K562 (cell line): ENCODE data around the gene RARG. TPM values are rescaled to one million over a fixed set of nuclear protein-coding genes. Genes with fewer than 3 reads are reported as not detected.

Experiments
- DIDO1 ChIP-seq: fragments of 450-650 bp; IDR thresholded peaks from 2 replicates; pipeline ENCODE4 v1.6.1; 2016; ENCODE audit warnings: low read depth, missing biosample characterization, missing genetic modification characterization
- EP400 ChIP-seq: fragments of 450-650 bp; IDR thresholded peaks from 2 replicates; pipeline ENCODE4 v1.6.1; 2017; ENCODE audit warnings: antibody characterized with exemption, mild to moderate bottlenecking, moderate library complexity
- GTF2F1 ChIP-seq: IDR thresholded peaks from 2 replicates; pipeline ENCODE4 v1.6.1; 2011; ENCODE audit warnings: low read depth, low read length, improper control_type of control experiment
- HMBOX1 ChIP-seq: sonication (generic); IDR thresholded peaks from 2 replicates; pipeline ENCODE4 v1.6.1; 2016
- IRF9 ChIP-seq: fragments of 450-650 bp; IDR thresholded peaks from 2 replicates; pipeline ENCODE4 v1.6.1; 2016; ENCODE audit warnings: missing biosample characterization, missing genetic modification characterization
- MAFK ChIP-seq: IDR thresholded peaks from 2 replicates; pipeline ENCODE4 v1.6.1; 2011; ENCODE audit warnings: low read length, improper control_type of control experiment
- MED1 ChIP-seq: sonication (generic); formaldehyde crosslinking; IDR thresholded peaks from 2 replicates; pipeline ENCODE4 v1.8.1; 2023; ENCODE audit warnings: missing genetic modification reagents, borderline replicate concordance
- MTA3 ChIP-seq: fragments of 450-650 bp; formaldehyde crosslinking; IDR thresholded peaks from 2 replicates; pipeline ENCODE4 v1.6.1; 2017; ENCODE audit warnings: mild to moderate bottlenecking, borderline replicate concordance
- PHB ChIP-seq: fragments of 250-450 bp; sonication (Bioruptor Pico); IDR thresholded peaks from 2 replicates; pipeline ENCODE4 v1.5.0; 2021
- PHTF2 ChIP-seq: fragments of 250-450 bp; sonication (Bioruptor Pico); IDR thresholded peaks from 2 replicates; pipeline ENCODE4 v1.5.0; 2021; ENCODE audit warnings: mild to moderate bottlenecking
- POLR2H ChIP-seq: IDR thresholded peaks from 2 replicates; pipeline ENCODE4 v1.6.1; 2016; ENCODE audit warnings: missing genetic modification characterization, low read depth, mild to moderate bottlenecking, control low read depth, missing compliant biosample characterization, moderate library complexity
- PRDM10 ChIP-seq: fragments of 450-650 bp; IDR thresholded peaks from 2 replicates; pipeline ENCODE4 v1.6.1; 2018; ENCODE audit not compliant: partially characterized antibody
- SMARCE1 ChIP-seq: fragments of 450-650 bp; IDR thresholded peaks from 2 replicates; pipeline ENCODE4 v1.7.1; 2016; ENCODE audit warnings: mild to moderate bottlenecking
- SNIP1 ChIP-seq: fragments of 450-650 bp; IDR thresholded peaks from 2 replicates; pipeline ENCODE4 v1.7.1; 2017; ENCODE audit warnings: low read depth, mild to moderate bottlenecking
- TRIM24 ChIP-seq, 2 experiments: fragments of 450-650 bp; IDR thresholded peaks; 2 replicates each; pipeline ENCODE4 v1.6.1; 2016
- ZEB2 ChIP-seq: fragments of 450-650 bp; IDR thresholded peaks from 2 replicates; pipeline ENCODE4 v1.6.1; 2016
- ZNF24 ChIP-seq: fragments of 450-650 bp; IDR thresholded peaks from 2 replicates; pipeline ENCODE4 v1.6.1; 2016
- ZNF668 ChIP-seq: fragments of 250-450 bp; sonication (Bioruptor Pico); IDR thresholded peaks from 2 replicates; pipeline ENCODE4 v1.8.0; 2022; ENCODE audit warnings: mild to moderate bottlenecking, inconsistent platforms
- polyA plus RNA-seq, 8 experiments: library from polyadenylated mRNA; depleted of rRNA in 4 of 8; stranded (reverse) in 5 of 8; unstranded in 3 of 8; fragments of >200 nt; fragmentation: Nextera tagmentation in 2 of 8; fragmentation: Illumina TruSeq in 1 of 8; extraction: Ambion mirVana in 2 of 8; extraction: Trizol in 1 of 8; gene quantifications; 2 replicates each; pipeline versions ENCODE4 v1.2.1 to v1.2.3, GENCODE V29; 2011 to 2014; ENCODE audit warnings: inconsistent platforms in 1 of 8, missing spikeins in 1 of 8
- total RNA-seq, 7 experiments: library from RNA; depleted of rRNA in 6 of 7; stranded (reverse); fragments of >200 nt in 6 of 7; fragmentation: Illumina TruSeq in 2 of 7; extraction: Trizol in 2 of 7; gene quantifications; 2 replicates each; pipeline versions ENCODE4 v1.2.1 to v1.2.3, GENCODE V29; 2011 to 2021; ENCODE audit warnings: low replicate concordance in 1 of 7
- TF ChIP-seq, protein P1 (sequence below): fragments of 200-800 bp; sonication (Bioruptor generic); IDR thresholded peaks from 2 replicates; pipeline ENCODE4 v1.6.1; 2017; ENCODE audit warnings: missing genetic modification characterization, missing compliant biosample characterization
- TF ChIP-seq, protein P2 (sequence below): fragments of 250-450 bp; sonication (Bioruptor Pico); IDR thresholded peaks from 2 replicates; pipeline ENCODE4 v1.9.0; 2021; ENCODE audit warnings: mild to moderate bottlenecking
- TF ChIP-seq, protein P3 (sequence below): fragments of 250-450 bp; sonication (Bioruptor Pico); IDR thresholded peaks from 2 replicates; pipeline ENCODE4 v1.5.0; 2021

The RARG gene
- total and polyA plus RNA-seq, 9 of the 15 experiments (the other 6 are each of a cell fraction or from before 2014, with no cell fraction given), result 0.18 to 7.6 (median 3.8) TPM

GRCh38 chr12:53221203-53222080 is 10.6 kb downstream of the RARG start (continued):
- TF ChIP-seq PRDM10, result no peak
- TF ChIP-seq HMBOX1, result no peak
- no peak for TF ChIP-seq PHTF2 (CRISPR knock-in tag)
- TF ChIP-seq MAFK, result no peak
- TF ChIP-seq ZEB2, result 0 out of 2 replicates have a peak, but pooled peaks have one; percentile 37
- TF ChIP-seq MED1 (CRISPR knock-in tag), result peak; percentile 57; the same call in 1 of the 2 replicates
- TF ChIP-seq, protein P1, sequence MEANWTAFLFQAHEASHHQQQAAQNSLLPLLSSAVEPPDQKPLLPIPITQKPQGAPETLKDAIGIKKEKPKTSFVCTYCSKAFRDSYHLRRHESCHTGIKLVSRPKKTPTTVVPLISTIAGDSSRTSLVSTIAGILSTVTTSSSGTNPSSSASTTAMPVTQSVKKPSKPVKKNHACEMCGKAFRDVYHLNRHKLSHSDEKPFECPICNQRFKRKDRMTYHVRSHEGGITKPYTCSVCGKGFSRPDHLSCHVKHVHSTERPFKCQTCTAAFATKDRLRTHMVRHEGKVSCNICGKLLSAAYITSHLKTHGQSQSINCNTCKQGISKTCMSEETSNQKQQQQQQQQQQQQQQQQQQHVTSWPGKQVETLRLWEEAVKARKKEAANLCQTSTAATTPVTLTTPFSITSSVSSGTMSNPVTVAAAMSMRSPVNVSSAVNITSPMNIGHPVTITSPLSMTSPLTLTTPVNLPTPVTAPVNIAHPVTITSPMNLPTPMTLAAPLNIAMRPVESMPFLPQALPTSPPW (CRISPR knock-in tag), result peak; percentile 85
- TF ChIP-seq DIDO1, result no peak
- TF ChIP-seq, protein P2, sequence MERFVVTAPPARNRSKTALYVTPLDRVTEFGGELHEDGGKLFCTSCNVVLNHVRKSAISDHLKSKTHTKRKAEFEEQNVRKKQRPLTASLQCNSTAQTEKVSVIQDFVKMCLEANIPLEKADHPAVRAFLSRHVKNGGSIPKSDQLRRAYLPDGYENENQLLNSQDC (CRISPR knock-in tag), result no peak
- TF ChIP-seq IRF9, result no peak
- TF ChIP-seq, protein P3, sequence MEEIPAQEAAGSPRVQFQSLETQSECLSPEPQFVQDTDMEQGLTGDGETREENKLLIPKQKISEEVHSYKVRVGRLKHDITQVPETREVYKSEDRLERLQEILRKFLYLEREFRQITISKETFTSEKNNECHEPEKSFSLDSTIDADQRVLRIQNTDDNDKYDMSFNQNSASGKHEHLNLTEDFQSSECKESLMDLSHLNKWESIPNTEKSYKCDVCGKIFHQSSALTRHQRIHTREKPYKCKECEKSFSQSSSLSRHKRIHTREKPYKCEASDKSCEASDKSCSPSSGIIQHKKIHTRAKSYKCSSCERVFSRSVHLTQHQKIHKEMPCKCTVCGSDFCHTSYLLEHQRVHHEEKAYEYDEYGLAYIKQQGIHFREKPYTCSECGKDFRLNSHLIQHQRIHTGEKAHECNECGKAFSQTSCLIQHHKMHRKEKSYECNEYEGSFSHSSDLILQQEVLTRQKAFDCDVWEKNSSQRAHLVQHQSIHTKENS (CRISPR knock-in tag), result no peak
- TF ChIP-seq PHB, result 0 out of 2 replicates have a peak, but pooled peaks have one; percentile 59
- TF ChIP-seq ZNF668 (CRISPR knock-in tag), result no peak
- no peak for TF ChIP-seq ZNF24
- no peak for TF ChIP-seq POLR2H (tag)
- TF ChIP-seq EP400, result no peak
- TF ChIP-seq MTA3, result peak; percentile 89; the same call in 1 of the 2 replicates
- TF ChIP-seq SMARCE1, result peak; percentile 57
- no peak for TF ChIP-seq GTF2F1
- no peak for TF ChIP-seq SNIP1
- TF ChIP-seq TRIM24 (IDR thresholded peaks at IDR 0.05), result no peak
